ENCODE measurements around the gene NXN. TPM values are rescaled to one million over a fixed set of nuclear protein-coding genes. Genes with fewer than 3 reads are reported as not detected.

NXN gene
- total RNA-seq, 2 donors from 2014 or later: 124 to 201 TPM

GRCh38 chr17:914561-914960 lies 65.0 kb downstream of the NXN start:
- no peaks in the 10 kb centered on the region for H3K27me3 Mint-ChIP-seq (ENCODE audit: insufficient read depth)
- H3K27ac Mint-ChIP-seq: no peak overlapping the region
- H3K27ac ChIP-seq (ENCODE audit: low read depth, low read length): no peak overlapping the region
- no peaks in the 10 kb centered on the region for H3K9me3 ChIP-seq (ENCODE audit: control insufficient read depth, low read length)
- TF ChIP-seq, protein P1, sequence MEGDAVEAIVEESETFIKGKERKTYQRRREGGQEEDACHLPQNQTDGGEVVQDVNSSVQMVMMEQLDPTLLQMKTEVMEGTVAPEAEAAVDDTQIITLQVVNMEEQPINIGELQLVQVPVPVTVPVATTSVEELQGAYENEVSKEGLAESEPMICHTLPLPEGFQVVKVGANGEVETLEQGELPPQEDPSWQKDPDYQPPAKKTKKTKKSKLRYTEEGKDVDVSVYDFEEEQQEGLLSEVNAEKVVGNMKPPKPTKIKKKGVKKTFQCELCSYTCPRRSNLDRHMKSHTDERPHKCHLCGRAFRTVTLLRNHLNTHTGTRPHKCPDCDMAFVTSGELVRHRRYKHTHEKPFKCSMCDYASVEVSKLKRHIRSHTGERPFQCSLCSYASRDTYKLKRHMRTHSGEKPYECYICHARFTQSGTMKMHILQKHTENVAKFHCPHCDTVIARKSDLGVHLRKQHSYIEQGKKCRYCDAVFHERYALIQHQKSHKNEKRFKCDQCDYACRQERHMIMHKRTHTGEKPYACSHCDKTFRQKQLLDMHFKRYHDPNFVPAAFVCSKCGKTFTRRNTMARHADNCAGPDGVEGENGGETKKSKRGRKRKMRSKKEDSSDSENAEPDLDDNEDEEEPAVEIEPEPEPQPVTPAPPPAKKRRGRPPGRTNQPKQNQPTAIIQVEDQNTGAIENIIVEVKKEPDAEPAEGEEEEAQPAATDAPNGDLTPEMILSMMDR (conservative IDR thresholded peaks at IDR 0.05): no peak
- H3K27me3 ChIP-seq (ENCODE audit: control insufficient read depth, insufficient read depth, low read length, poor library complexity, severe bottlenecking): no peaks in the 10 kb centered on the region
- 95 to 98% methylated on average over 8 to 9 of the region's 9 CpGs for WGBS, 2 experiments (ENCODE audit: insufficient coverage in 1 of 2, insufficient read length in 1 of 2)
- peaks cover 75% of the 10 kb centered on the region for H3K36me3 ChIP-seq (ENCODE audit: control insufficient read depth, insufficient read depth, low read length)
- peaks cover 37% of the 10 kb centered on the region for H3K4me1 Mint-ChIP-seq
- H3K4me1 ChIP-seq (ENCODE audit: control insufficient read depth, insufficient read depth, low read length): peaks cover 4% of the 10 kb centered on the region
- H3K4me3 ChIP-seq (ENCODE audit: low read length): no peak overlapping the region
- H3K9ac ChIP-seq (ENCODE audit: extremely low read depth, low read length, poor library complexity, severe bottlenecking): no peak overlapping the region
- no peaks in the 10 kb centered on the region for H3K9me3 Mint-ChIP-seq
- no peak overlapping the region for H3K4me3 Mint-ChIP-seq
- DNase-seq: no peak
- H3K36me3 Mint-ChIP-seq (ENCODE audit: low read depth): peaks cover 46% of the 10 kb centered on the region

DNA sequence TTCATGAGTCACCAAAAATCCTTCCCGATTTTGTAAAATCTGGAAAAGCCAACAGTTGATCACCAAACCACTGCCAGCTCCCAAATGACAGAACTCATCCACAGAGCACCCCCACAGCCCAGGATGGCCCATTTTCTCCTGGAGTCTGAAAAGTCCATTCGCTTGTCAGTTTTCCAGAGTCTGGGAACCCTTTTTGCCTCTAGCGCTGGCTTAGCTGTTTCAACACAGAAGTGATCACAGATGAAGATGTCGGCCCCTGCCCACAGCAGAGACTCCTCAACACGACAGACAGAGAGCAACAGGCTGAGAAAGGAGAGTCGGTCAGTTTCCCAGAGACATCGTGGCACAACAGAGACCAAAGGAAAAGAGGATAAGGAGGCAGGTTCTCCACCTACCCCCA lies 66.4 kb downstream of the NXN start:
- no peaks in the 10 kb centered on the region for H3K27me3 ChIP-seq (ENCODE audit: control insufficient read depth, insufficient read depth, low read length, poor library complexity, severe bottlenecking)
- Mint-ChIP-seq H3K9me3 (no peaks in the 10 kb centered on the region), H3K36me3 (ENCODE audit: low read depth) (peaks cover 48% of the 10 kb centered on the region), H3K4me3 (no peak overlapping the region), H3K27me3 (ENCODE audit: insufficient read depth) (no peaks in the 10 kb centered on the region), H3K4me1 (peaks cover 41% of the 10 kb centered on the region), H3K27ac (peak overlapping the region; percentile 81)
- no peak overlapping the region for H3K9ac ChIP-seq (ENCODE audit: extremely low read depth, low read length, poor library complexity, severe bottlenecking)
- no peaks in the 10 kb centered on the region for H3K9me3 ChIP-seq (ENCODE audit: control insufficient read depth, low read length)
- peaks cover 4% of the 10 kb centered on the region for H3K4me1 ChIP-seq (ENCODE audit: control insufficient read depth, insufficient read depth, low read length)
- H3K4me3 ChIP-seq (ENCODE audit: low read length): no peak overlapping the region
- TF ChIP-seq, protein P1 (conservative IDR thresholded peaks at IDR 0.05): no peak
- no peak overlapping the region for H3K27ac ChIP-seq (ENCODE audit: low read depth, low read length)
- no peak for DNase-seq
- H3K36me3 ChIP-seq (ENCODE audit: control insufficient read depth, insufficient read depth, low read length): peaks cover 82% of the 10 kb centered on the region
- WGBS, 2 experiments (ENCODE audit: insufficient coverage in 1 of 2, insufficient read length in 1 of 2): 91 to 96% methylated on average over 4 to 7 of the region's 7 CpGs

GRCh38 chr17:909642-910323 lies 69.8 kb downstream of the NXN start:
- no peak for DNase-seq
- no peaks in the 10 kb centered on the region for H3K9me3 ChIP-seq (ENCODE audit: control insufficient read depth, low read length)
- peaks cover 71% of the 10 kb centered on the region for H3K36me3 ChIP-seq (ENCODE audit: control insufficient read depth, insufficient read depth, low read length)
- Mint-ChIP-seq H3K27ac (no peak overlapping the region), H3K9me3 (no peaks in the 10 kb centered on the region), H3K27me3 (ENCODE audit: insufficient read depth) (no peaks in the 10 kb centered on the region), H3K36me3 (ENCODE audit: low read depth) (peaks cover 42% of the 10 kb centered on the region), H3K4me1 (peaks cover 27% of the 10 kb centered on the region), H3K4me3 (no peak overlapping the region)
- H3K9ac ChIP-seq (ENCODE audit: extremely low read depth, low read length, poor library complexity, severe bottlenecking): no peak overlapping the region
- no peak overlapping the region for H3K27ac ChIP-seq (ENCODE audit: low read depth, low read length)
- no peak overlapping the region for H3K4me3 ChIP-seq (ENCODE audit: low read length)
- TF ChIP-seq, protein P1 (conservative IDR thresholded peaks at IDR 0.05): no peak
- WGBS, 2 experiments (ENCODE audit: insufficient coverage in 1 of 2, insufficient read length in 1 of 2): 91 to 93% methylated on average over 17 to 24 of the region's 24 CpGs
- H3K4me1 ChIP-seq (ENCODE audit: control insufficient read depth, insufficient read depth, low read length): no peaks in the 10 kb centered on the region
- H3K27me3 ChIP-seq (ENCODE audit: control insufficient read depth, insufficient read depth, low read length, poor library complexity, severe bottlenecking): no peaks in the 10 kb centered on the region
